ENCODE measurements around the gene ATXN1.
A peak's percentile ranks its signal among the peaks of the same experiment; 100 is the strongest.

ATXN1 gene

DNA sequence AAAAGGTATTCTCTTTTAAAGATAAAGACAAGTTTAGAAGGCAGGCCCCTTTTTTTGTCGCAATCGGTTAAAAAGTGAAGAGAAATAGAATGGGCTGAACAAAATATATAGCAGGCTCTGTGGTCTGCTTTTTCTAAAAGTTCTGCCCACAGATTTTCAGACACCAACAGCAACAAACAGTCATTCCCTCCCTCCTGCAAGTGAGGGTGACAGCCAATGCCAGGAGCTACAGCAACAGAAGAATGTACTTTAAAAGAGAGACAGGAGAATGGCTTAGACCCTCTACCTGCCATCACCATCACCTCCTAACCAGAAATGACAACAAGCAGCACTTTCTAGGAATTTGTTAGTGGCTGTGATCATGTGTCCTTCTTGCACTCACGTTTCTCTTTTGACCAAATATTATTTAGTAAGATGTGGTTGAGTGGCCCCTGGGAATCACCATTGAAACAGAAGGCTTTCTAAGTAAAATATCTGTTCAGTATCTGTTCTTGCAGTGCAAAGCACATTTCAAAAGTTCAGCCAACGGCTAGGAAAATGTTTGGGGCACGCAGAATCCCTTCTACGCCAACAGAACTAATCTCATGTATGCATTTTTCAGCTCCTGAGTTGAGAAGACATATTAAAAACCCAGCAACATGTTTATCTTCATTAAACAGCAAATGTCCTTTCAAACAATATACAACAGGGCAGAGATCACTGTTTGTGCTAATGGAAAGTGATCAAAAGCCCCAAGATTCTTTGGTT lies 248.5 kb downstream of the ATXN1 start:
- in situ Hi-C loops (cut with HindIII; ENCODE audit: low pct_ligation_motif_present, low pct_unique_long_range_greater_than_20kb, low sequenced_read_pairs), result no loop called here
- no peak for DNase-seq

DNA sequence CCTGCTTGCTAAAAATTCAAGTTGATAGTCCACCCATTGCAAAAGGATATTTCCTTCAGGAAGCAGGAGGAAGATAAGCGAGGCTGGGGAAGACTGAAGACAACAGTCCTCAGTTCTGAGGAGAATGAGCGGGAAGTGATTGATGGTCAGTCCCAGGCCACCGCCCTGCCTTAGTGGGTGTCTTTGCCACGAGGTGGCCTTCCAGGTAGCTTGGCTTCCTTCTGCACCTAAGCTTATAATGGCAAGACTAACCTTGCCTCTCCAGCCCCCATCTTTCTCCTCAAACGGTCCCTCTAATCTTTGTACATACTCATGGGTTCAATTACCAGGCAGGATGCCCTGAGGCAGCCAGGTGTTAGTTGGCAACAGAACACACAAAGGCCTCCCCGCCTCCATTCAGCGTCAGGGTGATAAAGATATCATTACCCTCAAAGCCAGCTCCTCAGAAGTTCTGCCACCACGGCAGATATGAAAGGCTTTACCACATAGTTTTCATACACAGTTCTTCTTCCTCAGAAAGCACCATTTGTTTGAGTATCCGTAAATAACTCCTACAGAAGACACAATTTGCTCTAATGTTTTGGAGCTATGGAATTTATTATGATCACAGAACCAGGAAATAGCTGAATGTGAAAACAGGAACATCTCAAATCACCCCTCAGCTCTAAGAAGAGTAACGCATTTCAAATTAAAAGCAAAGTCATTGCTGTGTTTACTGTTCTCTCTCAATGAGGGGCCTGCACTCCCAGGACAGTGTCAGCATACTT lies 249.4 kb downstream of the ATXN1 start:
- no peak for DNase-seq
- in situ Hi-C loops (cut with HindIII; ENCODE audit: low pct_ligation_motif_present, low pct_unique_long_range_greater_than_20kb, low sequenced_read_pairs), result no loop called here

DNA sequence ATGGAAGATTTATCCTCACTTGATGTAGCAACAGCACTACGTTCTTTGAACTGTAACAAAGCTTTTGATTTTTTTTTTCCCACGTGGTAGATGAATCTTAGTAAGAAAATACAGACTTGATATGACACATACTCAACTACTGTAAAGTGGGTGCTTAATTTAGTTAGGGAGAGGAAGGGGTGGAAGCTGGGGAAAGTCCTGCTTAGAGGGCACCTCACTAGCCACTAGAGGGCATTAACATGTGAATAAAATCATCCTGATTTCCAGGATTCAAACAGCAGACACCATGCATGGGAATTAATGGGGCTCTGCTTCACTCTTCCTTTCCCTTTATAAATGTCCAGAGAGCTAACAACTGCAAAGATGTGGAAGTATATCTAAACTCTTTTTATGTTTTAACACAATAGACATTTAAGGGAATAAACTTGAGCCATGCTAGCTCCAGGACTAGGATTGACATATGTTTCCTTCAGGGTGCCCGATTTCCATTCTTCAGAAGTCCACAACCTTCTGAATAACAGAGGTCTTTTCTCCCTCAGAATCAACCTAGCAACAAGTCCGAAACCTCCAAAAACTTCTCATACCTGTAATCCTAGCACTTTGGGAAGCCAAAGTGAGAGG lies 250.1 kb downstream of the ATXN1 start:
- in situ Hi-C loops (cut with HindIII; ENCODE audit: low pct_ligation_motif_present, low pct_unique_long_range_greater_than_20kb, low sequenced_read_pairs), result no loop called here
- DNase-seq, result peak; percentile 38

DNA sequence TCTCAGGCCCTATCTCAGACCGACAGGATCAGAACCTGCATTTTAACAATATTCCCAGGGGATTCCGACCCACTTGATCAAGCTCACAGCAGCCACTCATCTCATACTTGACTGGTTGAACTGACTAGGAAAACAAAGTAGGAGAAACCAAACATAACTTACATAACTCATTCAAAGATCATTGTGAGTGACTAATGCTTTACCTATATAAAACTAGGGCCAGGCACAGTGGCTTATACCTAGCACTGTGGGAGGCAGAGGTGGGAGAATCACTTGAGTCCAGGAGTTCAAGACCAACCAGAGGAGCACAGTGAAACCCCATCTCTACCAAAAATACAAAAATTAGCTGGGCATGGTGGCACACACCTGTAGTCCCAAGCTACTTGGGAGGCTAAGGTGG lies 251.0 kb downstream of the ATXN1 start:
- no peak for DNase-seq
- in situ Hi-C loops (cut with HindIII; ENCODE audit: low pct_ligation_motif_present, low pct_unique_long_range_greater_than_20kb, low sequenced_read_pairs), result no loop called here

DNA sequence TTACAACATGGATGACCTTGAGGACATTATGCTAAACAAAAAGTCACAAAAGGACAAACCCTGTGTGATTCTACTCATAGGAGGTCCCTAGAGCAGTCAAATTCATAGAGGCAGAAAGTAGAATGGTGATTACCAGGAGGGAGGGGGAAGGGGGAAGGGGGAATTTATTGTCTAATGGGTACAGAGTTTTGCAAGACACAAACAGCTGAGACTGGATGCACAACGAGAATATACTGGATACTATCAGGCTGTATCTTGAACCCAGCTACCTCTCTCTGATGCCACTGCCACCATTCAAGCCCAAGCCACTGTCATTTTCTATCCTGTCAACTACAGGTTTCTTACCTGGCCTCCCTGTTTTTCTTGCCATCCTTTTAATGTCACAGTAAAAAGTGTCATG lies 252.3 kb downstream of the ATXN1 start:
- in situ Hi-C loops (cut with HindIII; ENCODE audit: low pct_ligation_motif_present, low pct_unique_long_range_greater_than_20kb, low sequenced_read_pairs), result no loop called here
- no peak for DNase-seq

DNA sequence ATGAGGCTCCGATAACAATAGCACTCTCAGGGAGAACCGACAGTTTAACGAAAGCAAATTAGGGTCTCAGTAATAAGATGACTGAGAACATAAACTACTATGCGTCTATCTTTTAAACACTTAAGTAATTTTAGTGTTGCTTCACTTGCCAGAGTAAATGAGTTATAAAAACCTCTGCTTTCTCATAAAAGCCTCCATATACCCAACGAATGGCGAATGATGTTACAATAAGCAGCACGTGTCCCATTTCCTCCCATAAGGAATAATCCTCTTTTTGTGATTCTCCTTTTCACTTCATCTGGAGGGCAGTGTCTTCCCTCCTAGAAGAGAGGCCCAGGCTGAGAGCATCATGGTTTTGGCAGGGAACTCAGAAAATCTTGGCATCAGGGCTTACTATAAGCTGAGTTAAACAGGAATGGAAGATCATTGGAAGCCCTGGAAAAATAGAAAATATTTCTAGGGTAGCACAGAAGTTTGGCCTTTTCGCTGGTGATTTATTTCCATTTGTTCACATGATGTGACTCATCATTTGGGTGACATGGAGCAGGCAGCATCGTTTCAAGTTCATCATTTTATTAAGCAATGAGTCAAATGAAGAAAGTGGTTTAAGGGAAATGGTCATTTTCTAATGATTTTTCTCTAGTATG lies 255.4 kb downstream of the ATXN1 start:
- no peak for DNase-seq
- in situ Hi-C loops (cut with HindIII; ENCODE audit: low pct_ligation_motif_present, low pct_unique_long_range_greater_than_20kb, low sequenced_read_pairs), result no loop called here

DNA sequence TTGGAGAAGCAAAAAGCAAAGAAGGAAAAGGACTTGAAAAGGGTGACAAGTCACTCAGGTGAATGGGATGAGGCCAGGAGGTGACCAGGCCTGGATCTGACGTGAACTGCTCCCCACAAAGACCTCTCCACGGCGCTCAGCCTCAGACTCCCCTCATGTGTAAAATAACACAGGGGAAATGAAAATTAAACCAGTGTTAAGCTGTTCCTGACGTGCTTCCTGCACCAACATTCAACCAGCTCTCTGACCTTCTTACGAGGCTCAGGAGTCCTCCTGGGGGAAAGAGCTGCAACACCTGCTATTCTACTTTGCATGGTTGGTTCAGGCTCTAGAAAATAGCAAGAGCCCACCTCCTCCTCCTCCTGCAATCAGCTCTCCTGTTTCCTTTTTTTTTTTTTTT lies 256.7 kb downstream of the ATXN1 start:
- DNase-seq, result no peak
- in situ Hi-C loops (cut with HindIII; ENCODE audit: low pct_ligation_motif_present, low pct_unique_long_range_greater_than_20kb, low sequenced_read_pairs), result no loop called here

DNA sequence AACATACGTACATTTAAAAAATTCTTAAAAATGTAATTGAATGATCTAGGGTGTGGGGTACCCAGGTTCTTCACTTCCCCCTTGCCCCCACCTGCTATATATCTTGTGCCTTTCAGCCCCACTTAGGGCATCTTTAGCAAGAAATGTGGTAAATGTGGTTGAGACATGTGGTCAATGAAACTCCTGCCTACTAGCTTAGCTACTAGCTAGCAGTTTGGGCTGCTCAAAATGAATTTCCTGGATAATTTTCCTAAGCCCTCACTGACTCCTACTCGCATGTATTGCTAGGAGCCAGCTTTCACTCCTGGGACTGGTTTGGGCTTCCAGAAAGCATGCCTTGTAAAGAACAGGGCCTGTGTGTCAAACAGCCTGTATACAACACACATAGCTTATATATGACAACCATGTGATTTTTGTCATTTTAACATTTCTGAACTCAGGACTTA lies 257.3 kb downstream of the ATXN1 start:
- no peak for DNase-seq
- in situ Hi-C loops (cut with HindIII; ENCODE audit: low pct_ligation_motif_present, low pct_unique_long_range_greater_than_20kb, low sequenced_read_pairs), result no loop called here

DNA sequence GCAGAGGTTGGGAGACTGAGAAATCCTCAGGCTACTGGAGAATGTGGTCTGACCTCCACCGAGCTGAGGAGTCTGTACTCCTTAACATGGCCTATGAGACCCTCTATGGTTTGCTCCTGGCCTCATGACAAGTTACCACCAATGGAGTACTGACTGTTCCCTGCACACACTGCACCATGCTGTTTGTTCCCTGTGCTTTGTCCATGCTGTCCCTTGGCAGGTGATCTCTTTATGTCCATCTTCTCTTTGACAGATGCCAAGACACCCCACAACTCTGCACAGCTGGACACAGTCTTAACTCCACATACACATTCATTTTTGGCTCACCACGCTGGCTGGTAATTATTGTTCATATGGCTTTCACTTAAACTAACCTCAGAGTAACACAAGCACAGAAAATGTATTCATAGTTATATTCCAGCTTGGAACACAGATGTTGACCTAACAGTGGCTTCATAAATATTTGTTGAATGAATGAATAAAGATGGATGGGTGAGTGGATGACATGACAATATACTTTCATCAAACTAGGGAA lies 258.0 kb downstream of the ATXN1 start:
- in situ Hi-C loops (cut with HindIII; ENCODE audit: low pct_ligation_motif_present, low pct_unique_long_range_greater_than_20kb, low sequenced_read_pairs), result no loop called here
- no peak for DNase-seq

DNA sequence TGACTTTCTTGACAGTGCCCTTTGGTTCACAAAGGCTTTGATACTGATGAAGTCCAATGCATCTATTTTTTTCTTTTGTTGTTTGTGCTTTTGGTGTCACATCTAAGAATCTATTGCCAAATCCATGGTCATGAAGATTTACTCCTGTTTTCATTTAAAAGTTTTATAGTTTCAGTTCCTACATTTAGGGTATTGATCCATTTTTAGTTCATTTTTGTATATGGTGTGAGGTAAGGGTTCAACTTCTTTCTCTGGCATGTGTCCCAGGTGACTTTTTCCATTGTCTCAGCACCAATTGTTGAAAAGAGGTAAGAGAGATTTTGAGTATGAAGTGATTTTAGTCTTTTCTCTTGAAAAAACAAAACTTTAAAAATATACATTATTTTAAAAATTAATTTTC lies 262.3 kb downstream of the ATXN1 start:
- in situ Hi-C loops (cut with HindIII; ENCODE audit: low pct_ligation_motif_present, low pct_unique_long_range_greater_than_20kb, low sequenced_read_pairs), result no loop called here
- no peak for DNase-seq

DNA sequence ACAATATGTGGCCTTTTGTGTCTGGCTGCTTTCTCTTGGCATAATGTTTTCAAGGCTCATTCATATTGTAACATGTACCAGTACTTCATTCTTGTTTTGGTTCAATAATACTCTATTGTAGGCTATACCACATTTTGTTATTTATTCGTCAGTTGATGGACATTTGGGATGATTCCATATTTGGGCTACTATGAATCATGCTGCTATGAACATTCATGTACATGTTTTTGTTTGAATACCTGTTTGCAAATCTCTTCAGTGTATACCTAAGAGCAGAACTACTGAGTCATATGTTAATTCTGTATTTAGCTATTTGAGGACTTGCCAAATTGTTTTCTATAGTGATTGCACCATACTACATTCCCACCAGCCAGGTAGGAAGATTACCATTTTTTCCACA lies 263.0 kb downstream of the ATXN1 start:
- in situ Hi-C loops (cut with HindIII; ENCODE audit: low pct_ligation_motif_present, low pct_unique_long_range_greater_than_20kb, low sequenced_read_pairs), result no loop called here
- DNase-seq, result no peak

DNA sequence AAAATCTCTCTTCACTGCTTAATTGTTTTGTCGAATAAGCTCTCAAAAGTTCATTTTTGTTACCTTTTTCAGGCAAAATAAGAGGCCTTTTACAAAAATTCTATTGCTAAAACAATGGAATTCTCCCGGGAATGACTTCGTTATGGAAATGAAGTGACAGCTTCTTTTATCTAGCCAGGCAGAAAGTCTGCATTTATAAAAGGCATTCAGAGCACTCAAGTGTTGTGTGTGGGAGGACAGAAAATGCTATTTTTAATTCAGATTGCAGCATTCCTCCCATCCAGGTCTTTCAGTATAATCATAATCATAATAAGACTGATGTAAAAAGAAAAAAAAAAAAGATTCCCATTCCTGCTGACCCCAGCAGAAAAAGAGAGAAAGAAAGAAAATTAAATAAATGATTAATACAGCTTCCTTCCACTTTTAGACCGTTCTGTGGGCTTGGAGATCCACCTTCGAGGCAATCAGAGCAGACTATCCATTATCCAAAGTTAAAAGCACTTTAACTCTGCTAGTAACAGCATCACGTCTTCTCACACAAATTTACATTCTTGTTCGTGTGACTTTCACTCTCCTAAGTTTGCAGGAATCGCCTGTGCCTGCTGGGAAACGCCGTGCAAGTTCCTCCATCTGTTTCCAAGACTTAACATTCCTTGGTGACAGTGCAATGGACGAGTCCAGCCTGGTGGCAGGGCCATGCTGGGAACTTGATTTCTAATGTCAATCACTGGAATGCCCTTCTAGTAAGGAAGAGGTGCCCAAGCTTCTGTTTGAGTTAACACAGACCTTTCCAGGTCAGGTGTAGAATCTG lies 264.1 kb downstream of the ATXN1 start:
- DNase-seq, result no peak
- in situ Hi-C loops (cut with HindIII; ENCODE audit: low pct_ligation_motif_present, low pct_unique_long_range_greater_than_20kb, low sequenced_read_pairs), result no loop called here

DNA sequence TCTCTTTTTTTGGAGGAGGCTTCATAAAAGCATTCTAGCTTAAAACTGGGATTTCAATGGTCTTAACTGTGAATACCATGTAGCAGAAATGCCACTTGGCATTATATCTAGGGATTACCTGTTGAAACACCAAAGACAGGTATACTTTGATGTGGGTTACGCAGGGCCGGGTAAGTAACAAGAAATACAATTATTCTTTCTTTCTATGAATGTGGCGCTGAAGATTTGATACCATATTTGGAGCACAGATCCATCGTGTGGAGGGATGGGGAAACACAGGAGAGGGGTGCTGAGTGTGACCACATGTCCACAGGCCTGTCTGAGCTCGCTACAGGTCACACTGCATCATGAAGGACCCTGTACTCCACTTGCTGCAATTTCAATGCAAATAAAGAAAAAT lies 265.1 kb downstream of the ATXN1 start:
- in situ Hi-C loops (cut with HindIII; ENCODE audit: low pct_ligation_motif_present, low pct_unique_long_range_greater_than_20kb, low sequenced_read_pairs), result no loop called here
- DNase-seq, result no peak

DNA sequence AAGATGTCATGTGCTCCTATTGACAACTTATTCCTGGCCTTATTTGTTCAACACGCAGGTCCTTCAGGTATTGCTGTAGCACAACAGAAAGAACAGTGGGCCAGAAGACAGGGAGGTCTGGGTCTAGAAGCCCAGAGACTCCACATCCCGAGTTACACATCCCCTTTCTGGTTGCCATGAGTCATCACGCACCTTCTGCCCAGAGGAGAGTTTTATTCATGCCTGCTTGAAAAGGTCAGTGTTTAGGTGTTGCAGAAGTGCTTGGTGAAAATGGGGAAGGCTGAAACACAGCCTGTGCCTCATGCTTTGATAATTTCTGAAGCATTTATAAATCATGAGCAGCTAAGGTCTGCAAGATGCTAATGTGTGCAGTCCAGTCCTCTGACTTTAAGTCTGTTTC lies 266.5 kb downstream of the ATXN1 start:
- DNase-seq, result no peak

DNA sequence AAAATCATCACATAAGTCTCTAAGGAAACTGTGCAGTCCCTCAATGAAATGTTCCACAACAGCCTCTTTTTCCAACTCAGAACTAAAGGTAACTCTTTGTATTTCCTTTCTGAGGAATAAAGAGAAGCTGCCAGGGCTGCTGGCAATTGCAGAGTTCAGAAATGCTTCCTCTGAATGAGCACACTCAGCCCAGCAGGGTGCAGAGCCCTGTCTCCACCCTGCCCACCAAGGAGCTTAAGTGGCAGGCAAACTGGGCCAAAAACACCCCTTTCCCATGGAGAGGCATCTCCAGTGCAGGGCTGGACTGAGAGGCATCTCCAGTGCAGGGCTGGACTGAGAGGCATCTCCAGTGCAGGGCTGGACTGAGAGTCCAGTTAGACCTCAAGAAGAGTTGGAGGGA lies 267.5 kb downstream of the ATXN1 start:
- DNase-seq, result no peak
- in situ Hi-C loops (cut with HindIII; ENCODE audit: low pct_ligation_motif_present, low pct_unique_long_range_greater_than_20kb, low sequenced_read_pairs), result no loop called here

More for the DNA sequence above, 266.5 kb downstream of the ATXN1 start:
- in situ Hi-C loops (cut with HindIII; ENCODE audit: low pct_ligation_motif_present, low pct_unique_long_range_greater_than_20kb, low sequenced_read_pairs), result no loop called here

DNA sequence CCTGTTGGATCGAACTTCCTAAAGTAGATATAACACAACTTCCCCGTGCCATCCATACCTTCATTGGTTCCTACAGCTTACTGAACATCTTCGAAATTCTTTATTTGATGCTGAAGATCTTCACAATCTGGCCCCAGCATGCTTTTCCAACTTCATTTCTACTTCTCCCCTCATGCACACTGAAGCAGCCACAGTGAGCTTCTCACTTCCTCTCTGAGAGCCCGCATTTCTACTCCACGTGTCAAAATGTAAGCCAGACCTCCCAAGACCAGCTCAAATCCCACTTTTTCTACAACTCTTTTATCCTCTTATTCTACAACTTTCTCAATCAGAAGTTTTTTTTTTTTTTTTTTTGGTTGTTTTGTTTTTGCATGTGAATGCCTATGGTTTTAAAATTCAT lies 268.1 kb downstream of the ATXN1 start:
- in situ Hi-C loops (cut with HindIII; ENCODE audit: low pct_ligation_motif_present, low pct_unique_long_range_greater_than_20kb, low sequenced_read_pairs), result no loop called here
- no peak for DNase-seq

DNA sequence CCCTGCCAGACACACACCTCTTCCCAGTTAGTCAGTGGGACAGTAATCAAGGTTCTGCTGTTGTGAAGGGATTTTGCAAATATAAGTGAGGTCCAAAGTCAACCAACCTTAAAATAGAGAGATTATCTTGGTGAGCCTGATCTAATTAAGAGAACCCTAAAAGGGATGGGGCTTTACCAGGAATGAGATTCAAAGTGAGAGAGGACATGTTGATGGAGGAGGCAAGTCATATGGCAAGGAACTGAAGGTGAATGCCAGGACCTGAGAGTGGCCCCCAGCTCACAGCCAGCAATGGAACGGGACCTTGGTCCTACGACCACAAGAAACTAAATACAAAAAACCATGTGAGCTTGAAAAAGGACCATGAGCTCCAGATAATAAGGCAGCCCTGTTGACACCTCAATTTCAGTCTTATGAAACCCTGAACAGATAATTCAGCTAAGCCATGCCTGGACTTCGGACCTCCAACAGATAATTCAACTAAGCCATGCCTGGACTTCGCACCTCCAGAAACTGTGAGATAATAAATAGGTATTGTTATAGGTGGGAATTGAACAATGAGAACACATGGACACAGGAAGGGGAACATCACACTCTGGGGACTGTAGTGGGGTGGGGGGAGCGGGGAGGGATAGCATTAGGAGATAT lies 269.5 kb downstream of the ATXN1 start:
- in situ Hi-C loops (cut with HindIII; ENCODE audit: low pct_ligation_motif_present, low pct_unique_long_range_greater_than_20kb, low sequenced_read_pairs), result no loop called here
- DNase-seq, result no peak

DNA sequence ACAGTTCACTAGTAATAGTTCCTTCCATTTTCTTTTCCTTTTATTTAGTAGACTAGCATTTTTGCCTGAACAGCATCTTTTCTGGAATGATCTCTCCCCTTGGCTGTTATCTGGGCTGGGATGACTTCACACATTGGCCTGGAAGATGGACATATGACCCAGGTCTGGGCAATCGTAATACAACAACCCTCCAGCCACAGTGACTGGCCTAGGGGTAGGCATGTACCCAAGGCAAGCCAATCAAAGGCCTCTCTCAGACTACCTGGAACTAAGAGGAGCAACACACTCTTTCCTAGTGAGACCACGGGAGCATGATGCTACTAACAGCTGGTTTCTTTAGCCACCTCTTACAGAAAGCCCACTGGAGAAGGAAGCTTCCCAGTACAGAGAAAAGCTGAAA lies 270.6 kb downstream of the ATXN1 start:
- DNase-seq, result no peak
- in situ Hi-C loops (cut with HindIII; ENCODE audit: low pct_ligation_motif_present, low pct_unique_long_range_greater_than_20kb, low sequenced_read_pairs), result no loop called here

All from ACHN (cell line).